GM20431 (cell line): ENCODE results near the gene KLB.

Experiments
- in situ Hi-C: fragments of 300-500 bp; cut with MseI, MboI; formaldehyde crosslinking; loops from one replicate; pipeline ENCODE4 v1.15.0; 2020; ENCODE audit warnings: low sequenced_read_pairs; ENCODE audit not compliant: unreplicated experiment

The KLB gene

DNA sequence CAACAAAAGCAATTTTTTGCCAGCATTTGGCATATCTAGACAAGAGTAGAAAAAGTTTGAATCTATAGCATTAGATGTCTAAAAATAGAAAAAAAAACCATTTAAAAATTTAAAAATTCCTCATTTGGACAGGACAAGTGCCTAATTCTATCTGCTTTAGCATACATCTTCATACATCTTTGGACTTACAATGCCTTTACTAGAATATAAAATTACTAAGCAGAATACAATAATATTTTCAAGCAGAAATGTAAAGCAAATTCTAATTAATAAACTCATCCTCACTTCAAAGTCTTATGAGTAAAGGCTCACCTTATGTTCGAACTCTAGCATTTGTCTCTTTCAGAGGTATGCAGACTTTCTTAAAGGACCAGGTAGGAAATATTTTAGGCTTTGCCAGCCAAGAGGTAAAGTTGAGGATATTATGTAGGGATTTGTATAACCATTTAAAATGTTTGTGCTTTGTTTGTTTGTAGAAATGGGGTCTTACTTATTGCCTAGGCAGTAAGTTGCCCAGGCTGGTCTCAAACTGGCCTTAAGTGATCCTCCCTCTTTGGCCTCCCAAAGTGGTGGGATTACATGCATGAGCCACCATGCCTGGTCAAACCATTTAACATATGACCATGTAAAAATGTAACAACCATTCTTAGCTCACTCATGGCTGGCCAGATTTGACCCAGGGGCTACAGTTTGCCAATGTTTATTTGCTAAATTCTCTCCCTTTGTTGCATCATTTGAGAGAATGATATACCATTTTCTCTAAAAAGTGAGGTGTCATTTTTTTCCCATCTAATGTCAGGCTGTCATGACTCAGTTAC, 91.4 kb downstream of the KLB start:
- in situ Hi-C loops = loop anchor here (25.0 kb wide), 1 partner anchor 489 kb away; the partner anchor contains the start of gene PDS5A

DNA sequence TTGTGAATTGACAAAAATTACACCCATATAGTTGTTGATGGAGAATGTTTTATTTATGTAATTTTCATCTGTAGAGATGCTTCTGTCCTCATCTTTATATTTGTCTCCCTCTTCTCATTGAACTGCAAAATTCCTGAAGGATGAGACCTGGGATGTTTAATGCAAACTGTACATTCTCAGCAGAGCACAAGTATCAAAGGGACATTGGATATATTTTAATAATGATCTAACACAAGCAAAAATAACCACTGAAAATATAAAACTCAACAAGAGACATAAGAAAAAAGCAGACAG, 91.9 kb downstream of the KLB start:
- in situ Hi-C loops = loop anchor here (25.0 kb wide), 1 partner anchor 489 kb away; the partner anchor contains the start of gene PDS5A
